Lower lobe of right lung (tissue), 2 donors: Measurements from ENCODE around the gene NET1. TPM values are rescaled to one million over a fixed set of nuclear protein-coding genes. Genes with fewer than 3 reads are reported as not detected.
"Not testable (repeated sequence)": the region's sequence is repeated elsewhere in the genome, so short reads cannot be mapped to it uniquely, and the experiment has no call there.

ENCODE experiments used
- ATAC-seq, 2 donors: fragments of 200-7000 bp; cut with Tn5 transposase; one replicate each; pipeline ENCODE4 v1.9.1; 2020 to 2022; ENCODE audit warnings: mild to moderate bottlenecking in 2 of 2, moderate library complexity in 2 of 2
- DNase-seq: peaks from one replicate; pipeline ENCODE4 v3.0.0-alpha.2; 2020
- H3K27ac ChIP-seq: fragments of 200-600 bp; one replicate; pipeline ENCODE4 v1.8.0; 2022
- H3K27me3 ChIP-seq: fragments of 200-600 bp; one replicate; pipeline ENCODE4 v1.8.0; 2022; ENCODE audit warnings: low read depth
- H3K36me3 ChIP-seq: fragments of 200-600 bp; one replicate; pipeline ENCODE4 v1.8.0; 2022; ENCODE audit warnings: mild to moderate bottlenecking
- H3K4me1 ChIP-seq: fragments of 200-600 bp; one replicate; pipeline ENCODE4 v1.8.0; 2022
- H3K4me3 ChIP-seq: fragments of 200-600 bp; one replicate; pipeline ENCODE4 v1.8.0; 2022; ENCODE audit warnings: mild to moderate bottlenecking
- H3K9me3 ChIP-seq: fragments of 200-600 bp; one replicate; pipeline ENCODE4 v1.8.0; 2022
- intact Hi-C: fragments of 100-400 bp; cut with DNase I; formaldehyde crosslinking; loops from one replicate; pipeline ENCODE4 v1.11.0; 2022
- total RNA-seq: library from RNA; stranded (reverse); fragmentation: NEBNext Ultra II Directional; extraction: Animal tissue kit (Norgen Biotek cat#: 25700); gene quantifications from one replicate; pipeline ENCODE4 v1.2.1, GENCODE V29; 2021
- TF ChIP-seq, protein P1 (sequence below): fragments of 200-600 bp; IDR thresholded peaks from one replicate; pipeline ENCODE4 v1.8.0; 2022; ENCODE audit warnings: antibody characterized with exemption, mild to moderate bottlenecking
- donor health status: DM: no; HTN: yes; CAD: no; lungs with severe emphysema.

NET1 gene
- total RNA-seq, 1 donor from 2014 or later: 46.7 TPM

- H3K9me3 ChIP-seq, ATAC-seq, H3K27me3 ChIP-seq, DNase-seq, H3K4me3 ChIP-seq, intact Hi-C loops, H3K36me3 ChIP-seq, H3K27ac ChIP-seq, H3K4me1 ChIP-seq: not testable (repeated sequence)
These were observed 63.8 kb downstream of the NET1 start for GRCh38 chr10:5475974-5476807.

GRCh38 chr10:5476918-5477525 is 64.7 kb downstream of the NET1 start:
- intact Hi-C loops: no loop called here
- ATAC-seq (no peak), DNase-seq (no peak)

DNA sequence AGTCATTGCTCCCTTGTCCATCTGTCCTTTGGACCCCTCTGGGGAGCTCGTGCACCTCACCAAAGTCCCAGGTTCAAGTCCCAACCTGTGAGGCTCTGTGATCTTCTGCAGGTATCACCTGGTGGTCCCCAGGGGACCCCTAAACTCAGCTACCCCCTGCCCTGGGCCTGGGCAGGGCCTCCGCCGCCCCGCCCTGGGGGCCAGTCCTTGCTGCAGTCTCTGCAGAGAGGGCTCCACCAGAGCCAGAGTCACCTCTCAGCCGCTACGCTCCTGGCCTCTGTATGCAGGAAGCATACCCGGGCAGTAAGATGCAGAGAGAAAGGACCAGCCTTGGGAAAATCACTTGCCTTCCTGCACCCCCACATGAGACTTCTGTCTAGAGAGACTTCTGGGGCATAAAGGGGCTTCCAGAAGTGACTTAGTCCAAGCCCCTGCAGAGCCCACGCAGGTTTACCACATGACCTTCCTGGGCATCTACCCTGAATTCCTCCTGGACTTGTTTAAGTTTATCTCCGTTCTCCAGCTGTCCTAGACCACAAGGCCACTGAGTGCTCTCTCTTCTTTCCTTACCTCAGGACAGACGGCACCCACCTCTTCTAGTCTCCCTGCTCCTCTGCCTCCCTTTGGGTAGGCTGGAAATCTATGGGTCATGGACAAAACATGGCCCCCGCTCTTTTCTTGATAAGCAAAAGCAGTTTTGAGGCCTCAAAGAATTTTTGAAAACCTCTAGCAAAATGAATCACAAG is 65.8 kb downstream of the NET1 start:
- ATAC-seq (peak in 1 of 2 donors; percentile 30), DNase-seq (no peak)
- no peak overlapping the region for H3K4me3 ChIP-seq
- no peaks in the 10 kb centered on the region for H3K27me3 ChIP-seq
- H3K27ac ChIP-seq: no peak overlapping the region
- TF ChIP-seq, protein P1, sequence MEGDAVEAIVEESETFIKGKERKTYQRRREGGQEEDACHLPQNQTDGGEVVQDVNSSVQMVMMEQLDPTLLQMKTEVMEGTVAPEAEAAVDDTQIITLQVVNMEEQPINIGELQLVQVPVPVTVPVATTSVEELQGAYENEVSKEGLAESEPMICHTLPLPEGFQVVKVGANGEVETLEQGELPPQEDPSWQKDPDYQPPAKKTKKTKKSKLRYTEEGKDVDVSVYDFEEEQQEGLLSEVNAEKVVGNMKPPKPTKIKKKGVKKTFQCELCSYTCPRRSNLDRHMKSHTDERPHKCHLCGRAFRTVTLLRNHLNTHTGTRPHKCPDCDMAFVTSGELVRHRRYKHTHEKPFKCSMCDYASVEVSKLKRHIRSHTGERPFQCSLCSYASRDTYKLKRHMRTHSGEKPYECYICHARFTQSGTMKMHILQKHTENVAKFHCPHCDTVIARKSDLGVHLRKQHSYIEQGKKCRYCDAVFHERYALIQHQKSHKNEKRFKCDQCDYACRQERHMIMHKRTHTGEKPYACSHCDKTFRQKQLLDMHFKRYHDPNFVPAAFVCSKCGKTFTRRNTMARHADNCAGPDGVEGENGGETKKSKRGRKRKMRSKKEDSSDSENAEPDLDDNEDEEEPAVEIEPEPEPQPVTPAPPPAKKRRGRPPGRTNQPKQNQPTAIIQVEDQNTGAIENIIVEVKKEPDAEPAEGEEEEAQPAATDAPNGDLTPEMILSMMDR: no peak
- H3K36me3 ChIP-seq: no peaks in the 10 kb centered on the region
- no peaks in the 10 kb centered on the region for H3K9me3 ChIP-seq
- H3K4me1 ChIP-seq: no peaks in the 10 kb centered on the region
- intact Hi-C loops: no loop called here

More at GRCh38 chr10:5476918-5477525, 64.7 kb downstream of the NET1 start:
- no peaks in the 10 kb centered on the region for H3K36me3 ChIP-seq
- no peak overlapping the region for H3K4me3 ChIP-seq
- no peak overlapping the region for H3K27ac ChIP-seq
- H3K9me3 ChIP-seq: no peaks in the 10 kb centered on the region
- no peaks in the 10 kb centered on the region for H3K4me1 ChIP-seq
- TF ChIP-seq, protein P1: no peak
- no peaks in the 10 kb centered on the region for H3K27me3 ChIP-seq

GRCh38 chr10:5478694-5479305 is 66.4 kb downstream of the NET1 start:
- H3K36me3 ChIP-seq: no peaks in the 10 kb centered on the region
- no peak for DNase-seq
- H3K9me3 ChIP-seq: no peaks in the 10 kb centered on the region
- TF ChIP-seq, protein P1: no peak
- H3K4me1 ChIP-seq: no peaks in the 10 kb centered on the region
- no peak overlapping the region for H3K27ac ChIP-seq
- intact Hi-C loops: no loop called here
- ATAC-seq: no peak
- no peaks in the 10 kb centered on the region for H3K27me3 ChIP-seq
- no peak overlapping the region for H3K4me3 ChIP-seq

- no peaks in the 10 kb centered on the region for H3K4me1 ChIP-seq
- peak in 1 of 2 donors; percentile 43 for ATAC-seq
- H3K4me3 ChIP-seq: no peak overlapping the region
- no peaks in the 10 kb centered on the region for H3K9me3 ChIP-seq
- intact Hi-C loops: no loop called here
- no peak for DNase-seq
- H3K27ac ChIP-seq: no peak overlapping the region
- H3K27me3 ChIP-seq: no peaks in the 10 kb centered on the region
- no peaks in the 10 kb centered on the region for H3K36me3 ChIP-seq
- TF ChIP-seq, protein P1: no peak
These were observed 67.3 kb downstream of the NET1 start for GRCh38 chr10:5479481-5480161.
